GM18907 (cell line): Measurements from ENCODE around the gene DPEP1.
"Not testable (repeated sequence)": the region's sequence is repeated elsewhere in the genome, so short reads cannot be mapped to it uniquely, and the experiment has no call there.

Experiments used
- ATAC-seq: cut with Tn5 transposase; IDR thresholded peaks from one replicate; pipeline ENCODE4 v1.9.1; 2021; ENCODE audit warnings: mild to moderate bottlenecking, moderate library complexity; ENCODE audit not compliant: unreplicated experiment

The DPEP1 gene

GRCh38 chr16:89613231-89613953, at the start of gene DPEP1:
TSS of gene DPEP1 (plus strand) at chr16:89613642. CDS start at chr16:89630411, 16,769 bp downstream.
- no peak for ATAC-seq

DNA sequence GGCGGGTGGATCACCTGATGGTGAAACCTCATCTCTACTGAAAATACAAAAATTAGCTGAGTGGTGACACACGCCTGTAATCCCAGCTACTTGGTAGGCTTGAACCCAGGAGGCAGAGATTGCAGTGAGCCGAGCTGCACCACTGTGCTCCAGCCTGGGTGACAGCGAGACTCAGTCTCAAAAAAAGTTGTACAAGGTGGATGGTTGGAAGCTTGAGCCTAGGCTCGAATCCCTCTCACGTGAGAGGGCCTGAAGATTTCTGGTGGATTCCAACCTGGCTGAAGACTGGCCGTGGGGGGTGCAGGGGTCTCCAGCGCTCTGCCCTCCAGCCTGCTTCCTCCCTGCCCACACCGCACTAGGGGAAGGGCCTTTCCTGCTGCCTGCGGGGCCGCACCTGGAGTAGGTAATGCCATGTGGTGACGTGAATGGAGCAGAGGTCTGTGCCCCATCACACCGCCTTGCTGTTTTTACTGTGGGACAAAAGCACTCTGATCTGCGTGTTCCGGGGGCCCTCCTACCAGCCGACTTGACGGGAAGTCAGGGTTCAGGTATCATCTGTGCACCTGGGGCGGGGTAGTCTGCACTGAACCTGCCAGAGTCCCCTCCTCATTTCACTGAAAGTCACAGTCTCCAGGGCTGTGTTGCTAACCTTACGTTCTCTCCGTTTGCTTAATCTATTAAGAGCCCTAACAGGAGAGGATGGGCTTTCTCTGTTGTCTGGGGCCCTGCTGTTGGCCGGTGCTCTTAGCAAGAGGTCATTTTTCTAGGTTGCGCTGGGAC, 48.8 kb upstream of the DPEP1 start:
- no peak for ATAC-seq

DNA sequence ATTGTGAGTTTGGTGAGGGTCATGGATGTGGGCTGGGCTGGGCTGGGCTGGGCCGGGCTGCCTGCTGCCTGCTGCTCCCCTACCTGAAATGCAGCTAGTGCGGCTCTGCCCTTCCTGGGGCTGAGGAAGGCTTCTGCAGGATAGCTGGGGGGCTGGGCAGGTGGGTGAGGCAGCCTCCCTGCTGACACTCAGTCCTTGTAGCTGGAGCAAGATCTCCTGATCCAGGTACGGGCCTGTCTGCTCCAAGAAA, 48.3 kb upstream of the DPEP1 start:
- ATAC-seq: no peak

DNA sequence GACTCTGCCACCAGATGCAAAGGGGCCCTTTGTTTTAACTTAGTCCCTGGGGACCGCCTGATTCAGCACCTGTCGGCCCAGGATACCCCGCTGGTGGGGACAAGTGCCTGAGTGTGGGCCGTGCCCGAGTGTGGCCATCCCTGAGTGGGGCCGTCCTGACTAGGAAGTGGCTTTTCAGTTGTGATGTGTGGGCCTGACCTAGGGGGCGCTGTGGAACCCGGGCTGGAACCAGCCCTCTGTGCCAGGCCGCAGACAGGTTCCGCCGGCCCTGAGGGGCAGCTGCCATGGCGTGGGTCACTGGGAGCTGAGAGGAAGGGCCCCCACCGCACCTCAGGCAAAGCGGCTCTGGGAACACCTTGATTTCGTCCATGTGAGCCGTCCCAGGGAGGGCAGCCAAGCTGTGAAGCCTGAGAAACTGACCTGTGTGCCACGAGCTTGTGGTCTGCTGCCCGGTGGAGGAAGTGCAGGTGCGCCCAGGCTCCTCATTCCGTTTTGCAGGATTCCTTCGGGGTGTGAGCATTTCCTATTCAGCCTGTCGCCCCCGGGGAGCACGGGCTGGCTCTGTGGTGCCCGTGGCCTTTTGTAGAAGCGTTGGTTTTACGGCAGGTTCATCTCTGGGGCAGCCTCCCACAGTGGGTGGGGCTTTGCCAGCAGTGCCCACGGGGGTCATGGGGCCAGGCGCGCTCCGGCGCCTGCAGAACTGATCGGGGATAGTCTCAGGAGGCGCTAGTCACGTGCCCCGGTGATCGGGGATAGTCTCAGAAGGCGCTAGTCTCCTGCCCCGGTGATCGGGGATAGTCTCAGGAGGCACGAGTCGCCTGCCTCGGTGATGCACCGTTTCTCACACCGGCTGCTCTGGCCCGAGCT, 47.7 kb upstream of the DPEP1 start:
- no peak for ATAC-seq

GRCh38 chr16:89567656-89568594, 45.5 kb upstream of the DPEP1 start:
- ATAC-seq: no peak

DNA sequence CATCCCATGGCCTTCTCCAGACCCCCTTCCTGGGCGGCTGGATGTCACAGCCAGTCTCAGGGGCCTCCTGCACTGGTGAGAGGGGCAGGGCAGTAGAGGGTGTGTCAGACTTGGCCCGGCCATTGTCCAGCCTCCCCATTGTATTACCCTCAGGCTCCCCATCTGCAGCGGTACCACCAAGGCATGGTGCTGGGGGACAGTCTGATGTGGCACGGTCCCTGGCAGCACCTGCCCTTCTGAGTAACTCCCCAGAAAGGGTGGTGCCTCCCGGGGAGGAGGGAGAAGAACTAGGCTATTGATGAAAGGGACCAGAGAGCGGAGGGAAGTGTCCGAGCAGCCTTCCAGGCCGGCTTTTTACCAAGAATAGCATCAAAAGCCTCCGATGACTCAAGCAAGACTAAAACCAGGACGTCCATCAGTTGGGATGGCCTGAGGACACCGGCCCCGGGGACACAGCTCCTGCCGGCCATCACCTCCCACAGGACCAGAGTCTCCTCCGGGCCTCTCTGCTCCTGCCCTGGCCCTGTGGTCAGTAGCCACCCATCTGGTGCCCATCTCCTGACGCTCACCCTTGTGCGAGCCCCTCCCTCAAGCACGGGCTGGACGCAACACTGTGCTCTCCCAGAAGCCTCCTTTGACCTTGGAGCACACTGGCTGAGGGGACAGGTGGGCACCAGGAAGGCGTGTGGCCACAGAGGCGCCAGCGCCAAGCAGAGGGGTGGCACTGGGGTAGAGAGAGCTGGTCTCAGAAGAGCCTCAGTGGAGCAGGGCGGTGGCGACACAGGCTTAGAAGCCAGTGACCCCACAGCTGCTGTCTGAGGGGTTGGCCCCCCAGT, 43.7 kb upstream of the DPEP1 start:
- ATAC-seq: no peak

DNA sequence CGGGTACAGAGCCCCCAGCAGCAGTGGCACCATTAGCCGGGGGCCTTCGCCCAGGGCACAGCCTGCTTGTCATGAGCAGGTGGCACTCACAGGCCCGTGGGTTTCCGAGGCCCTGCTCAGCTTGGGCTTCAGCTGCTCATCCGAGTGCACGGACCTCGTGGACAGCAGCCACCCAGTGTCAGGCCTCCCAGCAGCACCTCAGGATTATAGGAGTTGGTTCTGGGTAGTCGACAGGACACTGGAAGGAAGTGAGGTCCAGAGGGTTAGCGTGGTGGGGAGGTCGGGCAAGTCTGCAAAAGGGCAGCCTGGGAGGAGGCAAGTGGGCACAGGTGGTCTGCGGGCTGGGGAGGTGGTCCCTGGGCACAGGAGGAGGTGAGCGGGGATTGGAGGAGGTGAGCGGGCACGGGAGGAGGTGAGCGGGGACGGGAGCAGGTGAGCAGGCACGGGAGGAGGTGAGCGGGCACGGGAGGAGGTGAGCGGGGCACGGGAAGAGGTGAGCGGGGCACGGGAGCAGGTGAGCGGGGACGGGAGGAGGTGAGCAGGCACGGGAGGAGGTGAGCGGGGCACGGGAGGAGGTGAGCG, 43.0 kb upstream of the DPEP1 start:
- no peak for ATAC-seq

GRCh38 chr16:89570983-89571598, 42.4 kb upstream of the DPEP1 start:
- ATAC-seq: not testable (repeated sequence)

DNA sequence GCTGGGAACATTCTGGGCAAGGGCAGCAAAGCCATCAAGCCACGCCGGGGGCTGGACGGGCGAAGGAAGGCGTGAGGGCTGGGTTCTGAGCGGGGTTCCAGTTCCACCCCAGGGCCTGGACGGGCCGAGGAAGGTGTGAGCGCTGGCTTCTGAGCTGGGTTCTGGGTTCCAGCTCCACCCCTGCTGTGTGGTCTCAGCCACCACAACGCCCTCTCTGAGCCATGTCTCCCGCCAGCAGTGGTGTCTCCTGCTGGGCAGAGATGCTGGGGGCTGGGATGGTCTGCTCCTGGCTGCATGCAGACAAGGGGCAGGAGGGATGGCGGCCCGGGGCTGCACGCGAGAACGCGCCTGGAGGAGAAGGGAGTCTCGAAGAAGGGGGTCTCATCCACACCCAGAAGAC, 41.8 kb upstream of the DPEP1 start:
- ATAC-seq: no peak

- peak; percentile 34 for ATAC-seq
Measured at GRCh38 chr16:89572073-89572484, 41.4 kb upstream of the DPEP1 start.

GRCh38 chr16:89572485-89573205, 40.8 kb upstream of the DPEP1 start:
- no peak for ATAC-seq

DNA sequence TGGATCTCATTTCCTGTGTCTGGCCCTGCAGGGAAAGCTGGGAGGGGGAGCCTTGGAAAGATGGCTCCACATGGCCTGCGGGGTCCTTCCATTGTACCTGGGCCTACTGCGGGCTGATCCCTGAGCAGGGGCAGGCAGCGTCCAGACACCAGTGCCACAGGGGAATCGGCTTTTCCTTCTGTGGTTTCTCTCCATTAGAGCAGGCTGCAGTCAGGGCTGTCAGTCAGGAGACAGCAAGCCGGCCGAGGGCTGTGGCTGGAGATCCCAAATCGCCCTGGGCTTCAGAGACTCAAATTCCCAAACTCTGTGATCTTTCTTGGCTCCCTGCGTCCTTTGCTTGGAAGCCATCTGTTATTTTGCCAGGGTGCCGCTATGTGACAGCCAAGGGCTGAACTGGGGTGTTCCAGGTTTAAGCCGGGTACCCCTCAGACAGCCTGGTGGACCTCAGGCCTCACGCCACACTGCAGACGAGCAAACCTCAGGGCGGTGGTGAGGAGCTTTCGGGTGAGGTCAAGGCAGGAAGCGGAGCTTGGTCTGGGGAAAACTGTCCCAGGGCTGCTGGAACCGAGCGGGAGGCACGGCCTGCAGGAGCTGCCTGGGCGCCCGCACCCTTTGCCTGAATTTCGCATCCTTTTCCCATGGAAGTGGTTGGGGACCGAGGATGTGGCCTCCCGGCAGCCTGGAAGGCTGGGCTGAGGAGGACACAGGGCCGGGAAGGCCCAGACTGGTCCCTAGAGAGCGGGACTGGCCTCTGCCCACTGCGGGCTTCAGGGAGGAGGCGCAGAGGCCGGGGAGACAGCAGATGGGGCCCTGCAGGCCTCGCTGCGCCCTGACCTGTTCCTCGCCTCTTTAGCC, 39.4 kb upstream of the DPEP1 start:
- ATAC-seq: no peak

- peak; percentile 49 for ATAC-seq
Measured at GRCh38 chr16:89574681-89575246, 38.7 kb upstream of the DPEP1 start.

DNA sequence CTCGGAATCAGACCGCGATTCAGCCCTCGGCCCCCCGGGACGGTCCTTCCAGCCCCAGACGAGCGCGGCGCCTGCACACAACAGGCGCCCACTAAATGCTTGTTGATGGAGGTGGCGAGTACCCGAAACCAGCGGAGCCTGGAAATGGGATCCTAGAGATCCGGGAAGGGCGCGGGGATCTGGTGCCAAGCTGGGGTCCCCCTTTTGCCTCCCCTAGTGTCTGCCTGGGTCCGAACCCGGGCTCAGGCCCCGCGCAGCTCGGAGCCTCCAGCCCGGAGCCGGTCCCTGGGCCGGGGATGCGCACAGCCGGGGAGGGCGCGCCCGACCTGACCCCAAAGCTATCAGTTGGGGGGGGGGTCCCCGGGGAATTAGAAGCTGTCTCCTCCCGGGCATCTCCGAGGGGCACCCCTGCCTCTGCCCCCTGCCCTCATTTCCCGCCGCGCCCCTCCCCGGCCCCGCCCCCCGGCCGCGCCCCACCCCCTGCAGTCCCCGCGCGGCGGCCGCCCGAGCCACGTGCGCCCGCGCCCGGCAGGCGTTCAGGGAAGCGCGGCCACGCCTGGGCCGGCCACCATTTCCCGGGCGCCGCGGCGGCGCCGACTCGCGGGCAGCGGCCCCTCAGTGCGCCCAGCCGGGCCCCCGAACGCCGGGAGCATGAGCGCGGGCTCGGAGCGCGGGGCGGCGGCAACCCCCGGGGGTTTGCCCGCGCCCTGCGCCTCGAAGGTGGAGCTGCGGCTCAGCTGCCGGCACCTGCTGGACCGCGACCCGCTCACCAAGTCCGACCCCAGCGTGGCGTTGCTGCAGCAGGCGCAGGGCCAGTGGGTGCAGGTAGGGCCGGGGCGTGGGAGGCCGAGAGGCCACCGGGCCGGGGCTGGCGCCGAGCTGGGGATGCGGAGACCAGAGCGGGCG, 37.9 kb upstream of the DPEP1 start, which contains the start of gene CPNE7:
Gene CPNE7, plus strand, starts transcription at position 512 of the 906 bp plus-strand sequence. Its CDS starts 140 bp downstream, at position 652.
- ATAC-seq: no peak

DNA sequence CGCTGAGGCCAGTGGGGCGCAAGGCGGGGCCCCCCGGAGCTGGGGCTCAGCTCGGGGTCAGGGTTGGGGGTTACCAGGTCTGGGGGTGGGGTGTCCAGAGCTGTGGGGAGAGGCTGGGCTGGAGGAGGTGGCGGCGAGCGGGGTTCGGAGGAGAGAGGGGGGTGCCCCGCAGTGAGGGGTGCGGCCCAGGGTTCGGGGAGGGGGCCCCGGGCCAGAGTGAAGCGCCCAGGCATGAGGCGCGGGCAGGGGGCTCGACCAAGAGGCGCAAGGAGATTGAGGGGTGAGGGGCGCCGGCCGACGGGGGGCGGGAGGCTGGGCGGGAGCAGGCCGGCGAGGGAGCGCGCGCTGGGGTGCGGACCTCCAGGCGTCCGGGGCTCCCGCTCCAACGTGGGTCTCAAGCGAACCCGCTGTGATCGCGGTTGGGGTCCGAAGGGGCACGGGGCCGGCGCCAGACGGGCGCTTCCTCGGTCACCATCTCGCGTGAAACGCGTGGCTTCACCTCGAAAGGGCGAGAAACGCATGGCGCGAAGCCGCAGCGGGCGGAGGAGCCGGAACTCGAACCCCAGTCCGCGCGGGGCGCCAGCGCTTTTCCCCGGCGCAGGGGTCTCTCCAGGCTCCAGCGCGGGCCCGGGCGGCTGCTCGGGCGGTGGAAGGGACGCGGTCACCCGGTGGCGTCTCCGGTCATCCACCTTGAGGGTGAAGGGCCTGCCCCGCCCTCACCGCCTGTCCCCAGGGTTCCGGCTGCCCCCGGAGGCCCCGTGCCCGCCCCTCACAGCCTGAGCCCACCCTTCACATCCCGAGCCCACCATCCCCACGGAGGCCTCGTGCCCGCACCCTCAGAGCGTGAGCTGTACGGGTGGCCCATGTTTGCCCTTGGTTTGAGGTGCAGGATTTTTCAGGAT, 37.0 kb upstream of the DPEP1 start:
- no peak for ATAC-seq
